ENCODE results near the gene C2CD5.
"Not testable (repeated sequence)": the region's sequence is repeated elsewhere in the genome, so short reads cannot be mapped to it uniquely, and the experiment has no call there.

C2CD5 gene

DNA sequence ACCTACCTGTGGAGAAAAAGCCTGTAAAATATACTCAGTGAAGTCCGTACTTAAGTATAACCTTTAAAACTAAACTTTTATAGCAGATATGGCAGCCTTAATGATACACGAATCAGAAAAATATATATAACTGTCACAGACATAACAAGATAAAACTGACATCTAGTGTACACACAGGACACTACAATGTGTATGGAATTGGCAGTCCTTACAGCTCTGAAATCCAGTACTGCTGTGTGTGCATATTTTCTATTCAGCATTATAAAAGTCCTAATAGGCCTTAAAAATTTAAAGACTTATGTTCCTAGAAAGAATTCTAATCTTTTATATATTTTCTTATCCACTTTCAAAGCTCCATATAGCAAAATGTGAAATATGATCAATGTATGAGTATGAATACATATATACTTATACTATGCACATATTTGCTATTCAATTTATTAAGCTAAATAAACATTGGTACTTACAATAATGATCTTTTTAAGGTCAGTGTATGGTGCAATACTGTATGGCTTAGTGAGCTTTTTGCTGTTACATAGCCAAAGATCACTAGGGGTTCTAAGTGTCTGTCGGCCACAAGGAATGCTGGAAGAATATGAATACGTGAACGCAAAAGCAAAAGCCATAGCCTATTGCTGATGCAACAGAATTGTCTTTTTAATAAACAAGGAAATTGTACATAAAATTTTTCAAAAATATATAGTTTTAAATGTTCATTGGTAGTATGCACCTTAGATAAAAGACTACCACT is 69.2 kb downstream of the C2CD5 start:
- FAIRE-seq = no peak

DNA sequence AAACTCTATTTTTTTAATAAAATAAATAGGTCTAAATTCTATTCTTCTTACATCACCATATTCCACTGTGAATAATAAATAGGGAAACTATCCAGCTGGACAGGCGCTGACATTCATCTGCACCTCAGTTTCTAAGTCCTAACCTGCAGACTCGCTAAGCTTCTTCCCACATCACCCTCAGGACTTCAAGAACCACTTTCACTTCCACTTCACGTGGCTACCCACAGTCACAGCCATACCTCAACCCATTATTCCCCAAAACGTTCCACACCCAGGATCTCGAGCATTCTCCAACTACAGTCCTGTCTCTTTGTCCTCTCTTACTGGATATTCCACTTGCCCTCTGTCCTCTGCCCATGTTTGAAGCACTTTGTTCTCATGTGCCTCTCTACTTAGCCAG is 71.1 kb downstream of the C2CD5 start:
- FAIRE-seq = no peak

DNA sequence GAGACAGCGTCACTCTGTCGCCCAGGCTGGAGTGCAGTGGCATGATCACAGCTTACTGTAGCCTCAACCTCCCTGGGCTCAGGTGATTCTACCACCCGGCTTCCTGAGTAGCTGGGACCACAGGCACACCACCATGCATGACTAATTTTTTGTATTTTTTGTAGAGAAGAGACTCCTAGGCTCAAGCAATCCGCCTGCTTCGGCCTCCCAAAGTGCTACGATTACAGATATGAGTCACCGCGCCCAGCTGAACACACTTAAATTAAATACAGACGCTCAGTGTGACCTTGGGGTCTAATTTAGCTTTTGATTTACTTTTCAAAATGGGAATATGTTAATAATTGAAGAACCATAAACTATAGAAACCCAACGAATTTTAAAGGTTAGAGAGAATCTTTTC is 77.2 kb downstream of the C2CD5 start:
- no peak for FAIRE-seq

DNA sequence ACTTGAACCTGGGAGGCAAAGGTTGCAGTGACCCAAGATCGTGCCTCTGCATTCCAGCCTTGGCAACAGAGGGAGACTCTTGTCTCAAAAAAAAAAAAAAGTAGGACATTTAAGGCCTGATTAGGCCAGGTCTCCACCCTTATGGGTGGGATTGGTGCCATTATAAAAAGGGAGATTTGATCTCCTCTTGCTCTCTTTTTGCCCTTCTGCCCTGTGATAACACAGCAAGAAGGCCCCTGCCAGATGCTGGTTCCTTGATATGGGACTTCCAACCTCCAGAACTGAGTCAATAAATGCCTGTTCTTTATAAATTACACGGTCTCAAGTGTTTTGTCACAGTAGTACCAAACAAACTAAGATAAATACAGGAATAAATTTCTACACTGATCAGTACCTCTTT is 81.0 kb downstream of the C2CD5 start:
- FAIRE-seq = no peak

DNA sequence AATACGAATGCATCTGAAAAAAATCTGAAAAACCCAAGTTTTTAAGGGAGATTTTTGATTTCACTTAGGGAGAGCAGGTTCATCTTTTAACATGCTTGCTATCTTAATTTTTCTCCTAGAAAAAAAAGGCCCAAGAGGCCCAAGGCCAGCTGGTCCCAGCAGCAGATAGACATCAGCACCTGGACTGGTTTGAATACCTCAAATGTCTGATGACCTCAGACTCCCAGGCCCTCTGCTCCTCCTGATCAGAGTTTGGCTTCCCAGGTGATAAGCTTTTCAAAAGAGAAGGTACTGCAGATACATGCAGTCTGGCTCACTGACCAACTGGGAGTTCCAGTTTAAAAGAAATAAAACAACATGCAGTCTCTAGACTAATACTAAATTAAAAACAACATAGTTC is 82.6 kb downstream of the C2CD5 start:
- no peak for FAIRE-seq

DNA sequence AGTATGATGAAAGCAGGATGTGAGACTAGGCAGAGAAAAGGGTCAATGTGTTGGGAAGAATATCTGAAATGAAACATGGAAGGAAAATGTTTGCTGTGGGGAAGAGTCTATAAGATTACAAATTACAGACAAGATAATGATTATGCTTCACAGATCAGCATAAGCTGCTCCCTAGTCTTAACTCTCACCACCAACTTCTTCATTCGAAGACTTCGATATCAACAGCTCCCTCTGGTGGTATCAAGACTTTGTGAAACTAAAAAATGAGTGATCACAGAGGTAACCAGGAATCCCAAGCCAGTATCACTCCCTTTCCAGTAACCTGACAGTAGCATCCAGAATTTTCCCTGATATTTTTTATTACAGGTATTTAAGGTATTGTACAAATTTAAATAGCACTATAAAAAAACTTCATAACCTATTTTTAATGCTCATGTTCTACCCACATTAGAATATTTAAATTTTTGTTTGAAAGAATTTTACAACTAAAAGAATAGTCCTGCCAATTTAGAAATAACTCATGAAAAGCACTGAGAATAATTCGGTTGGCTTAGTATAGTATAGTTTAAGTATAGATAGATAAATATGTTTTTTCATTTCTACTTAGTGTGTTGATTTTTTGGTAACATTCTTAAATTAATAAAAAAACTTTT is 84.4 kb downstream of the C2CD5 start:
- peak; percentile 77 for FAIRE-seq

DNA sequence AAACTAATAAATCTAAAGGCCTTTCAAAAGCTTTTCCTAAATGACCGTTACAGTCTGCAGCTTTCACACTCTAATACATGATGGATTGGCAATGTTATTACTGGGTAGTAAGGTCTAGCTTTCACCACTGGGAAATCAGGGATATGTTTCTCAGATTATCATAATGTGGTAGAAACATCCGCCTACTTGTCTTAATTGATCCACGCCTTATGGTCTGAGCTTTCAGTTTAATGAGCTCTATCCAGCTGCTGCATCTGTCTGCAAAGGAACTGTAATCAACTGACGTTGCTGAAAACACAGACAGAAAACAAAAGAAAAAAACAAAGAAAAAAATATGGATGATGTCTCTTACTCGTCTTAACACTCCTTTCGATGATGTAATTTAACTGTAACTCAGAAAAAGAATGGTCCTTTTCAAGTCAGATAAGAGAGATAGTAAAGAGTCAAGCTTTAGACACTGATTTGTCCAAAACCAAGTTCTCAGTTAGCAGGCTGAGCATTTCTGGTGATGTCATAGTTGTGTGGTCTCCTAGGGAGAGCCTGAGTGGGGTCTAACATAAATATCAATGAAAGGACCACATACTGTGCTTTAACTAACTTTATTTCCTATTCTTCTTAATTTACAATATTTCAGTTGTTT is 85.9 kb downstream of the C2CD5 start:
- no peak for FAIRE-seq

DNA sequence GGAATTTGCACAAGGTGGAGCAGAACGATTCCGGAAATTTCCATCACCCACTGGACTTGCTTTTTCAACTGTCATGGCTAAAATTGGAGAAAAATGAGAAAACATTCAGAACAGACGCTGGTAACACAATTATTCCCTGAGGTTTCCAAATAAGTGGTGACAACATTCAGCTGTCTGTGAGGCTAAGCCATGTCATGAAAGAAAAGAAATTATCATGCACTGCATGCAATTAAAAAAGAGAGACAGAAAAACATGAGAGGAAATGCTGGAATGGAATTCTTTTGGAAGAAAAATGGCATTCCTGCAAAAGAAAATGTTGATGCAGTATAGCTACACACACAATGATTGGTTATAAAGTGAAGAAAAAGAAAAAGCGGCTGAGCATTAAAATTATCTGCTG is 87.3 kb downstream of the C2CD5 start:
- FAIRE-seq = no peak

DNA sequence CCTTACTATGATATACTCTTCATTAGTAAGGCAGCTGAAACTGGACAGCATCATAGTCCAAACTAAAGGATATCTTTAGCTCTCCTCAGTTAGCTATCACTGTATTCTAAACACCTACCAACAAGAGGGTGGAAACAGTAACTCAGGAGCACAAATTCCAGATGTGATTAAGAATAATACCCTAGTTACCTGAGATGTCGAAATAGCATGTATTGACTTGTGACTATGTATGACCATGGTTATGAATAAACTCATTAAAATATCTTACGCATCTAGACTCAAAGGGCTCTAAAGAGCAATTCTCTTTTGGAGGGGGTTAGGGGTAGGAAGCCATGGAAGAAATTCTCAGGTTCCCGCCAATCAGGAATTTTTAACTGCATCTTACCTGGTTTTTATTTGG is 90.8 kb downstream of the C2CD5 start:
- no peak for FAIRE-seq

DNA sequence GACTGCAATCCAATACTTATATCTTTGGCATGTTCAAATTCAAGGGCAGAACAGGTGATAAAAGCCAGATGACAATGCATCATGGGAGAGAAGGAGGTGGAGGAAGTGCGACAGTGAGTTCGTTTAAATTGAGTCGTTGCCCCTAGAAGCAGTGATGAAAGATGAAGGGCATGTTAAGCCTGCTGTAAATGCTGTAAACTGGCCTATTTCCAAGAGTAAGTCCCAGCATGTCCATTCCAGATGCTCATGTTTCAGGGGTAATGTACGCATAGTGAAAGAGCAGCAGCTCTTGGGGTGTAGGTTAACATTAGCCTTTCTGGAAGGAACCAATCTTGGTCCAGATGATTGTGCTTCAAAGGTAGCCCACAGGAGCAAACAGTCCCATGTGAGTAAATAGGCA is 97.1 kb downstream of the C2CD5 start:
- FAIRE-seq = no peak

DNA sequence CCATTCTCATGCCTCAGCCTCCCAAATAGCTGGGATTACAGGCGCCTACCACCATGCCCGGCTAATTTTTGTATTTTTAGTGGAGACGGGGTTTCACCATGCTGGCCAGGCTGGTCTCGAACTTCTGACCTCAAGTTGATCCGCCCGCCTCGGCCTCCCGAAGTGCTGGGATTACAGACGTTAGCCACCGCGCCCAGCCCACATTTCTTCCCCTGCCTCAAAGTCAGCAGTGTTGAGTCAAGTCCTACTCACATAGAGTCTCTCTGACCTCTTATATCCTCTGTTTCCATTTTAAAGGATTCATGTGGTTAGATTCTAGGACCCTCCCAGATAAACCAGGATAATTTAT is 100.1 kb downstream of the C2CD5 start:
- not testable (repeated sequence) for FAIRE-seq

DNA sequence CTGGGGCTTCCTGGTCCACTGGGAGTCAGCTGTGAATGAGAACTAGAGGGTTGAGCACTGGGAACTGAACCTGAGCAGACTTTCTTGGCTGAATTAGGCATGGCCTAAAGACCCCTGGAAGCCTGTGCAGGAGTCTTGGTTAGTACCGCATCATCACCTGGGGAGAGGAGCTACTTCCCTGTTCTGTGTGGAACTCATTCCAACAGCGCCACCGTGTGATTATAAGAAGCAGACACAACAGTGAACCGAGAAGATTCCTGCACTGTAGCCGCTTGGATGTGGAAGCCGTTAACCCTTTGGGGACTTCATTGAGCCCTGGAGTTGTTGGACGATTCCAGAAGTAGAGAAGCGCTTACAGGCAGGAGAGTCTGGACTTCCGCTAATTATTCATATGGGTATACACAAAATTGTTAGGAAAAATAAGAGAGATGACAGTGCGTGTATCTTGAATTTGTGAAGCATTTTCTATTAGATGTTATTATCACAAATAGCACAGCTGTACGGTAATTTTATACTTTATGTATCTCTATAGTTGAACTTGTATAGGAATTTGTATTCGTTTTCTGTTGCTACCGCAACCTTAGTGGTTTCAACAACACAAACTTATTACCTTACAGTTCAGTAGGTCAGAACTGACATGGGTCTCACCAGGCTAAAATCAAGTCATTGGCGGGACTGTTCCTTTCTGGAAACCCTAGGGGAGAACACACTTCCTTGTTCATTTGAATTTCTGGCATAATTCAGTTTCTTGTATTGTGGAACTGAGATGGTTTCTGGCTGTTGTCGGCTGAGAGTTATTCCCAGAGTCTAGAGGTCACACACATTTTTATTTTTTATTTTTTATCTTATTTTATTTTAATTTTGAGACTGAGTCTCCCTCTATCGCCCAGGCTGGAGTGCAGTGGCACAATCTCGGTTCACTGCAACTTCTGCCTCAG is 100.7 kb downstream of the C2CD5 start:
- FAIRE-seq = no peak

DNA sequence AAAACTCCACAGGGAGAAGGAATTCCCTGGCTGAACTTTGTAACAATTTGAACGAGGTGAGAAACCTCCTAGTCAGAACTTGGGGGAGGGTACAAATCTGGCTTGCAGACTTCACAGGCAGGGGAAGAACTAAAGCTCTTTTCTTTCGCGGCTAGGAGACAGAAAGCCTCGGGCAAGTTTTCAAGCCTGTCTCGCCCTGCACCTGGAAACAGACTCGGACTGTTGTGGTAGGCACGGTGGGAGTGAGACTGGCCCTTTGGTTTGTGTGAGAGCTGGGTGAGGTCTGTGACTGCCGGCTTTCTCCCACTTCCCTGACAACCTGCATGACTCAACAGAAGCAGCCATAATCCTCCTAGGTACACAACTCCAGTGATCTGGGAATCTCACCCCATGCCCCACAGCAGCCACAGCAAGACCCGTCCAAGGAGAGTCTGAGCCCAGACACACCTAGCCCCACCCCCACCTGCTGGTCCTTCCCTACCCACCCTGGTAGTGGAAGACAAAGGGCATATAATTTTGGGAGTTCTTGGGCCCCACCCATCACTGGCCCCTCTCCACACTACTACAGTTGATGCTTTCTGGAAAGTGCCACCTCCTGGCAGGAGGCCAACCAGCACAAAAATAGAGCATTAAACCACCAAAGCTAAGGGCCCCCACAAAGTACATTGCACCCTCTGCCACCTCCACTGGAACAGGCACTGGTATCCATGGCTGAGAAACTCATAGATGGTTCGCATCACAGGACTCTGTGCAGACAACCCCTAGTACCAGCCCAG is 107.1 kb downstream of the C2CD5 start:
- FAIRE-seq = no peak

DNA sequence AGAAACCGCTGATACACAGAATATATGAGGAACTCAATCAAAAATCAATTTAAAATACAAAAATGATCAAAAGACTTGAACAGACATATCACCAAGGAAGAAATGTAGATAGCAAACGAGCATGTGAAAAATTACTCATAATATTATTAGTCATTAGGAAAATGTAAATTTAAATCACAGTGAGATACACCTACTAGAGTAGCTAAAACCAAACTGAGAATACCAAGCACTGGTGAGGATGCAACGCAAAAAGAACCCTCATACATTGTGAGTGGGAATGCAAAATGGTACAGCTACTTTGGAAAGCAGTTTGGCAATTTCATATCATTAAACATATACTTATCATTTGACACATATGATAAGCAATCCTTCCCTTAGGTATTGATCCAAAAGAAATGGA is 108.8 kb downstream of the C2CD5 start:
- FAIRE-seq = no peak

DNA sequence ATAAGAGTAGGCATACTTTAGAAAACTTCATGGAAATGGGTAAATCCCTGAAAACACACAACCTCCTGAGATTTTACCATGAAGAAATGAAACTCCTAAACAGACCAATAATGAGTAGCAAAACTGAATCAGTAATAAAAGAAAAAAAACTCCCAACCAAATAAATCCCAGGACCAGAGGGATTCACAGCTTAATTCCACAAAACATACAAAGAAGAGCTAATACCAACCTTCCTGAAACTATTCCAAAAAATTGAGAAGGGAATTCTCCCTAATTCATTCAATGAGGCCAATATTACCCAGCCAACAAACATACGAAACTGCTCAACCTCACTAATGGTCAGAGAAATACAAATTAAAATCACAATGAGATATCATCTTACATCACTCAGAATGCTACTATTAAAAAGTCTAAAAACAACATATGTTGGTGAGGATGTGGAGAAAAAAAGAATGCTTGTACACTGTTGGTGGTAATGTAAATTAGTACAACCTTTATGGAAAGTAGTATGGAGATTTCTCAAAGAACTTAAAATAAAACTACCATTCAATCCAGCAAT is 112.6 kb downstream of the C2CD5 start:
- no peak for FAIRE-seq

DNA sequence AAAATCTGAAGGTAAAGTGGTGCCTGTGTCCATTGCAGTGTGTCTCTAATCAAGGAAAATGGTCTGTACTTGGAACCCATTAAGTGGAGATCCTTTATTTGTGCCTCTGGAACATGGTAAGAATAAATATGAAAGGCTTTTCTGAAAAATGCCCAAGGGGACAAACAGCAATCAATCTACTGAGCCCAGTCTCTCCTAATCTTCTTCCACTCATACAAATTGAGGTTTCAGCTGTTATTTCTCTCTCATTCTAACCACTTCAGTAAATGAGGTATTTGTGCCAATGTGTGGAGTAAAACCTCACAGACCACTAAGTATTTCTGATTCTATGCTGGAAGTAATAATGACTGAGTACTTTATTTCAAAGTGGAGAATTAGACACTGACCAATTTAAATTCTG is 127.5 kb downstream of the C2CD5 start:
- FAIRE-seq = no peak

DNA sequence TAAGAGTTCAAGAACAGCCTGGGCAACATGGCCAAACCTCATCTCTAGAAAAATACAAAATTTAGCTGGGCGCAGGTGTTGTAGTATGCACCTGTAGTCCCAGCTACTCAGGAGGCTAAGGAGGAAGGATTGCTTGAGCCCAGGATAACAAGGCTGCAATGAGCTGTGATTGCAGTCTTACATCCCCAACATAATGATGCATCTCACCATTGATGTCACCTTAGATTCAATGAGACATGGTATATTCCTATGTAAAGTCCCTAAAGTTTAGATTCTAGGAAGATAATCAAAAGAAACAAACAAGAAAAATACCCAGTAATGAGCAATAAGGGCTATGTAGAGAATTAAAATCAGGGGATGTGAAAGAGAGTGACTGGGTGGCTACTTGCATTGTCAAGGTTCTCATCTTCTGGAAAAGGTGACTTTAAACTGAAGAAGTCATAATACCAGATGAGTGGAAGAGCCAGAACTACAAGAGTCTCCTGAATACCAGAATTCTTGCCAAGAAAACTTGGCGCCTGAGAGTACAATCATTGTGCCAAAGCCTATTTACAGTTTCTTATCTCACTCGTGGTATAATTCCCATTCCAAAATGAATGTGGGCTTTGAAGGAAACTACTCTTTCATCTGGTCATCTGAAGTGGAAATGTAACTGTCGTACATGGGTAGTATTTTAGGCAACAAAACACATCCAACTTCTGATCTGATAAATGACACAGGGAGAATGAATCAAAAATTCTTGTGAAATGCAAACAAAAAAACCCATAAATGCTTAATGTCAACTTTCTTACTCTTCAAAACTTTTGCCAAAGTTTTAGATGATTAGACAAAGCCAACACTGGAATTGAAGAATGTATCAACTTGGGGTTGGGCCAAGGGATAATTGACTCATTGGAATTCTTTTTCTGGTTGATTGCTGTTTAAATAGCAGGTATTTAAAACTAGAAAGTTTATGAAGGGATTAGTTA is 128.7 kb downstream of the C2CD5 start:
- FAIRE-seq = no peak

DNA sequence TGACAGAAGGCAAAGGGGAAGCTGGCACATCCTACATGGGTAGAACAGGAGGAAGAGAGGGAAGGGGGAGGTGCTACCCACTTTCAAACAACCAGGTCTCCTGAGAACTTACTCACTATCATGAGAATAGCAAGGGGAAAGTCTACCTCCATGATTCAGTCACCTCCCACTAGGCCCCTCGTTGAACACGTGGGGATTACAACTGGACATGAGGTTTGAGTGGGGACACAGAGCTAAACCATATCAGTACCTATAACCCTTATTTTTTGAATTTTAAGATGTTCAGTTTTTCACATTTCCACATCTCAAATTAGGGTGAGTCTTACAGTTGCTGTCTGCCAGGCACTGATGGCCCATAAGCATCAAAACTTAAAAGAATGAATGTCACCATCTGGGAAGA is 129.6 kb downstream of the C2CD5 start:
- no peak for FAIRE-seq

DNA sequence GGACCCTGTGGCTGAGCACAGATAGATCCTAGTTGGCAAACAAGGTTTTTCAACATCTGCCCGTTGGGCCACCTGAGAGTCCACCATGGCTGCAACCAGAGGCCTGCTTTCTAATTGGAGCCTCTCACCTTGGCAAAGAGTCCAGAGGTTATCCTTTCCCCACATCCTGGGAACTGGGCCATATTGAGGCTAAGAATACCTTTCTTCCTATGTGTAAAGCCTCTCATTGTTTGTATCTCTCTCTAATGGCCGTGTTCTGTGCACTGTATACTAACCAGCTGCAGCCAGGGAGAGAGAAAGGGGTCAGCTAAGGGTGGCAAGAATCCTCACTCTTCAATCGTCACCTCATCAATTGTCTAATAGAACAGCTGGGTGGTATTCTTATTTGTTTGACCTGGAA is 130.8 kb downstream of the C2CD5 start:
- no peak for FAIRE-seq

DNA sequence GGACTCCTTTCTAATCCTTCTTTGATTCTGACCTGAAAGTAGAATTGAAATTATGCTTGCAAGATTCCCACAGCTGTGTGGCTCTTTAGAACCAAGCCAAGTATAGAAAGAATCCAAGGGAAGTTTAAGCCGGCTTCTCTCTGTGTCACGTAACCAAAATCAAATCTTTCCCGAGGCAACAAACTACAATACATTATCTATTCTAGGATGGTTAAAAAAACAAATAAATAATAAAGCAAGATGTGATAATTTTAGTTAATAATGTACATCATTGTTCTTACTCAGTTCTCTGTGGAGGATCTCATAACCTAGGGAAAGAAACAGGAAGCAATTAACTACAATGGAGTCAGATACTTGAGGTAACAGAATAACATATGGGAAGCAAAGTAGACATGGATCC is 131.8 kb downstream of the C2CD5 start:
- FAIRE-seq = no peak

DNA sequence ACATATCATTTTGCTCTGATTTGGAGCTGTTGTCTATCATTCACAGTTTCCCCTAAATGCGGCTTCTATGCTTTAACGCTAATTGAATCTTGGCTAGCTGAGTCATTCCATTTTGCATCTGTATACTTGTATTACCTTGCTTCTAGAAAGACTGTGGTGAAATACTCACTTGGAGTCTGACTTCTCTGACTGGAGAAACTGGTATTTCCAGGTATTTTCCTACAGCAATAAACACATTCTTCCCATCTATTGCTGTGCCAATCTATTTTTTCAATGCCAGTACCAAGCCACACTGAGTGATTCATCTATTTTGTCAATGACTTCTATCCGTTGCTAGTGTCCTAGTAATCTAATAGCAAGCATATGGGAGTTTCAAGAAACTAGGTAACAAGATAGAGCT is 133.9 kb downstream of the C2CD5 start:
- no peak for FAIRE-seq
